NCI-H2171 treated with DMSO at 0.1 percent for 48 hours (cell line): ENCODE measurements around the gene BLCAP.

ENCODE experiments used
- DNase-seq: peaks from one replicate; lab custom pipeline; 2025; lab: John Stamatoyannopoulos, UW

The BLCAP gene

GRCh38 chr20:37529214-37529967, 1.7 kb upstream of the BLCAP start:
- DNase-seq: no peak

- DNase-seq: no peak
These were observed 954 bp upstream of the BLCAP start for GRCh38 chr20:37528446-37529213.

GRCh38 chr20:37526839-37527637, 638 bp downstream of the BLCAP start:
- no peak for DNase-seq

GRCh38 chr20:37526238-37526838, 1.3 kb downstream of the BLCAP start:
- DNase-seq: peak; percentile 82

GRCh38 chr20:37525810-37526209, 1.9 kb downstream of the BLCAP start:
- no peak for DNase-seq

GRCh38 chr20:37524859-37525708, 2.6 kb downstream of the BLCAP start:
- DNase-seq: no peak

- DNase-seq: no peak
These were observed 3.6 kb downstream of the BLCAP start for GRCh38 chr20:37523911-37524700.

GRCh38 chr20:37523012-37523391, 4.7 kb downstream of the BLCAP start:
- DNase-seq: no peak

GRCh38 chr20:37522260-37523011, 5.2 kb downstream of the BLCAP start:
- peak; percentile 42 for DNase-seq

GRCh38 chr20:37521061-37521771, 6.5 kb downstream of the BLCAP start, which contains the start of gene NNAT:
Gene NNAT (plus strand): TSS chr20:37521250. CDS start chr20:37521332, 82 bp downstream.
- no peak for DNase-seq

GRCh38 chr20:37520419-37520955, 7.2 kb downstream of the BLCAP start:
- DNase-seq: no peak

- DNase-seq: peak; percentile 62
These were observed 7.9 kb downstream of the BLCAP start for GRCh38 chr20:37519508-37520418.

GRCh38 chr20:37518606-37519507, 8.8 kb downstream of the BLCAP start:
- DNase-seq: no peak

GRCh38 chr20:37518059-37518458, 9.6 kb downstream of the BLCAP start:
- no peak for DNase-seq

- peak; percentile 100 for DNase-seq
These were observed 10.6 kb downstream of the BLCAP start for GRCh38 chr20:37516811-37517750.
